Upper lobe of right lung (tissue), 1 donor: ENCODE results near the gene BAHCC1. TPM values are rescaled to one million over a fixed set of nuclear protein-coding genes. Genes with fewer than 3 reads are reported as not detected.

Experiments used
- ATAC-seq: fragments of 200-7000 bp; cut with Tn5 transposase; one replicate; pipeline ENCODE4 v1.9.1; 2020; ENCODE audit warnings: mild to moderate bottlenecking, moderate library complexity
- DNase-seq: peaks from one replicate; pipeline ENCODE4 v3.0.0-alpha.2; 2020
- H3K27ac ChIP-seq: fragments of 200-600 bp; one replicate; pipeline ENCODE4 v1.8.0; 2022
- H3K27me3 ChIP-seq: fragments of 200-600 bp; one replicate; pipeline ENCODE4 v1.8.0; 2022; ENCODE audit warnings: mild to moderate bottlenecking
- H3K36me3 ChIP-seq: fragments of 200-600 bp; one replicate; pipeline ENCODE4 v1.8.0; 2022
- H3K4me1 ChIP-seq: fragments of 200-600 bp; one replicate; pipeline ENCODE4 v1.8.0; 2022
- H3K4me3 ChIP-seq: fragments of 200-600 bp; one replicate; pipeline ENCODE4 v1.8.0; 2022; ENCODE audit warnings: mild to moderate bottlenecking
- H3K9me3 ChIP-seq: fragments of 200-600 bp; one replicate; pipeline ENCODE4 v1.8.0; 2022
- intact Hi-C: fragments of 100-400 bp; cut with DNase I; formaldehyde crosslinking; loops from one replicate; pipeline ENCODE4 v1.11.0; 2022
- microRNA-seq: library from miRNA; unstranded; fragments of <30 nt; microRNA quantifications from one replicate; pipeline ENCODE4 v1.2.0, GENCODE V29; 2020; ENCODE audit warnings: borderline microRNAs expressed
- total RNA-seq: library from RNA; stranded (reverse); fragmentation: NEBNext Ultra II Directional; extraction: Animal tissue kit (Norgen Biotek cat#: 25700); gene quantifications from one replicate; pipeline ENCODE4 v1.2.1, GENCODE V29; 2021
- TF ChIP-seq, protein P1 (sequence below): fragments of 200-600 bp; IDR thresholded peaks from one replicate; pipeline ENCODE4 v1.8.0; 2022; ENCODE audit warnings: antibody characterized with exemption
- donor health status: DM: no; HTN: yes; CAD: no; lungs with severe emphysema.

BAHCC1 gene
- total RNA-seq, 1 donor from 2014 or later = 23.3 TPM

DNA sequence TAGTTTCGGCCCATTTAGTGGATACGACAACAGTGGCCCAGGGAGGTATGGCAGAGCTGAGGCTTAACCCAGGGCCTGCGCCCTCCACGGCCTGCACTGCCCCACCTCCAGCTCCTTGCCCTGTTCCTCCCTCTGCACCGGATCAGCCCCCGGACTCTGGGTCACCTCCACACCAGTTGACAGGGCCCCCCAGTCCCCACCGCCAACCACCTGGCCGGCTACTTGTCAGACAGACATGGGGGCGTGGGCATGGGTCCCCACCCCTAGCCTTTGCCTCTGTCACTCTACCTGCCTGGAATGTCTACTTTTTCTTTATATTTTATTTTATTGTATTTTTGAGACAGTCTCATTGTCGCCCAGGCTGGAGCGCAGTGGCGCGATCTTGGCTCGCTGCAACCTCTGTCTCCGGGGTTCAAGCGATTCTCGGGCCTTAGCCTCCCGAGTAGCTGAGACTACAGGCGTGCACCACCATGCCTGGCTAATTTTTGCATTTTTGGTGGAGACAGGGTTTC lies 120.3 kb downstream of the BAHCC1 start:
- no peaks in the 10 kb centered on the region for H3K27me3 ChIP-seq
- H3K27ac ChIP-seq = peak overlapping the region; percentile 98
- peak overlapping the region; percentile 94 for H3K4me3 ChIP-seq
- no peaks in the 10 kb centered on the region for H3K9me3 ChIP-seq
- ATAC-seq = no peak
- H3K4me1 ChIP-seq = peaks cover 50% of the 10 kb centered on the region
- intact Hi-C loops = no loop called here
- peak; percentile 72 for DNase-seq
- H3K36me3 ChIP-seq = peaks cover 16% of the 10 kb centered on the region
- TF ChIP-seq, protein P1, sequence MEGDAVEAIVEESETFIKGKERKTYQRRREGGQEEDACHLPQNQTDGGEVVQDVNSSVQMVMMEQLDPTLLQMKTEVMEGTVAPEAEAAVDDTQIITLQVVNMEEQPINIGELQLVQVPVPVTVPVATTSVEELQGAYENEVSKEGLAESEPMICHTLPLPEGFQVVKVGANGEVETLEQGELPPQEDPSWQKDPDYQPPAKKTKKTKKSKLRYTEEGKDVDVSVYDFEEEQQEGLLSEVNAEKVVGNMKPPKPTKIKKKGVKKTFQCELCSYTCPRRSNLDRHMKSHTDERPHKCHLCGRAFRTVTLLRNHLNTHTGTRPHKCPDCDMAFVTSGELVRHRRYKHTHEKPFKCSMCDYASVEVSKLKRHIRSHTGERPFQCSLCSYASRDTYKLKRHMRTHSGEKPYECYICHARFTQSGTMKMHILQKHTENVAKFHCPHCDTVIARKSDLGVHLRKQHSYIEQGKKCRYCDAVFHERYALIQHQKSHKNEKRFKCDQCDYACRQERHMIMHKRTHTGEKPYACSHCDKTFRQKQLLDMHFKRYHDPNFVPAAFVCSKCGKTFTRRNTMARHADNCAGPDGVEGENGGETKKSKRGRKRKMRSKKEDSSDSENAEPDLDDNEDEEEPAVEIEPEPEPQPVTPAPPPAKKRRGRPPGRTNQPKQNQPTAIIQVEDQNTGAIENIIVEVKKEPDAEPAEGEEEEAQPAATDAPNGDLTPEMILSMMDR = no peak

Small RNA genes within 50 kb of the gene (microRNA-seq; reads per million reads assigned to microRNA genes)
- gene MIR3186 (not detected), gene MIR4740 (not detected)

Other genes with a start within 250 kb of the BAHCC1 start
- gene PVALEF, start 229.9 kb upstream of the BAHCC1 start, total RNA-seq = not detected
- gene AATK, start 229.2 kb upstream of the BAHCC1 start, total RNA-seq = 72.5 TPM
- 7.5 TPM for gene CEP131, start 172.5 kb upstream of the BAHCC1 start, total RNA-seq
- 40.2 TPM for gene TEPSIN, start 156.4 kb upstream of the BAHCC1 start, total RNA-seq
- gene NDUFAF8, start 156.1 kb upstream of the BAHCC1 start, total RNA-seq = 32.6 TPM
- gene SLC38A10, start 100.2 kb upstream of the BAHCC1 start, total RNA-seq = 87.3 TPM
- 2,193 TPM for gene ACTG1, start 117.3 kb downstream of the BAHCC1 start, total RNA-seq
- gene FSCN2, start 132.9 kb downstream of the BAHCC1 start, total RNA-seq = 3.6 TPM
- 27.3 TPM for gene FAAP100, start 156.9 kb downstream of the BAHCC1 start, total RNA-seq
- gene NPLOC4, start 241.7 kb downstream of the BAHCC1 start, total RNA-seq = 93.6 TPM
- 1.1 TPM for gene TSPAN10, start 241.7 kb downstream of the BAHCC1 start, total RNA-seq